Vagina (tissue), 2 donors: Measurements from ENCODE around the gene KRT84. TPM values are rescaled to one million over a fixed set of nuclear protein-coding genes. Genes with fewer than 3 reads are reported as not detected.

ENCODE experiments used
- DNase-seq, 2 donors: peaks; one replicate each; pipeline ENCODE4 v3.0.0-alpha.2; 2017; ENCODE audit errors: extremely low spot score in 2 of 2
- H3K27ac ChIP-seq: fragments of 200-600 bp; sonication (generic); one replicate; pipeline ENCODE4 v1.5.1; 2019
- H3K27me3 ChIP-seq: fragments of 200-600 bp; sonication (generic); one replicate; pipeline ENCODE4 v1.5.1; 2019
- H3K36me3 ChIP-seq, 2 donors: fragments of 200-600 bp; sonication (generic); one replicate each; pipeline ENCODE4 v1.5.1; 2017 to 2019
- H3K4me1 ChIP-seq: fragments of 200-600 bp; sonication (generic); one replicate; pipeline ENCODE4 v1.5.1; 2019
- H3K4me3 ChIP-seq, 2 donors: fragments of 200-600 bp; sonication (generic); 1 replicate in 1 of 2; 2 replicates in 1 of 2; pipeline ENCODE4 v1.5.1; 2016 to 2019
- H3K9me3 ChIP-seq: fragments of 200-600 bp; sonication (generic); one replicate; pipeline ENCODE4 v1.5.1; 2019
- CTCF ChIP-seq, 3 experiments: fragments of 450-650 bp in 2 of 3; fragments of 200-600 bp in 1 of 3; sonication (generic) in 1 of 3; IDR thresholded peaks; one replicate each; pipeline ENCODE4 v1.5.1; 2017 to 2019; ENCODE audit warnings: antibody characterized with exemption in 3 of 3, mild to moderate bottlenecking in 2 of 3, moderate library complexity in 2 of 3
- POLR2A ChIP-seq, 2 donors: fragments of 450-650 bp; IDR thresholded peaks; one replicate each; pipeline ENCODE4 v1.6.1; 2017; ENCODE audit warnings: antibody characterized with exemption in 2 of 2, mild to moderate bottlenecking in 2 of 2, moderate library complexity in 2 of 2
- POLR2AphosphoS5 ChIP-seq, 2 donors: sonication (generic); formaldehyde crosslinking; IDR thresholded peaks; one replicate each; pipeline ENCODE4 v1.9.0; 2017; ENCODE audit warnings: antibody characterized with exemption in 2 of 2, mild to moderate bottlenecking in 2 of 2, low read depth in 1 of 2; ENCODE audit not compliant: insufficient read depth in 1 of 2
- intact Hi-C: fragments of 100-400 bp; cut with DNase I; formaldehyde crosslinking; loops from one replicate; pipeline ENCODE4 v1.15.1; 2023
- total RNA-seq: library from RNA; depleted of rRNA; stranded (reverse); fragments of >200 nt; gene quantifications from one replicate; pipeline ENCODE4 v1.2.3, GENCODE V29; 2016

The KRT84 gene
- total RNA-seq, 1 donor from 2014 or later: not detected

GRCh38 chr12:52423661-52424500, 38.4 kb upstream of the KRT84 start:
- H3K27me3 ChIP-seq: no peaks in the 10 kb centered on the region
- peaks cover 13% of the 10 kb centered on the region for H3K4me1 ChIP-seq
- DNase-seq: no peak
- intact Hi-C loops: no loop called here
- no peaks in the 10 kb centered on the region for H3K9me3 ChIP-seq
- TF ChIP-seq CTCF (IDR thresholded peaks at IDR 0.05) (no peak), POLR2A (IDR thresholded peaks at IDR 0.05) (no peak), POLR2AphosphoS5 (IDR thresholded peaks at IDR 0.05; ENCODE audit: insufficient read depth in 1 of 2, low read depth in 1 of 2) (no peak)
- H3K4me3 ChIP-seq: no peak overlapping the region
- peak overlapping the region; percentile 21 for H3K27ac ChIP-seq
- H3K36me3 ChIP-seq: no peaks in the 10 kb centered on the region

- Histone ChIP-seq H3K27me3 (no peaks in the 10 kb centered on the region), H3K9me3 (no peaks in the 10 kb centered on the region), H3K4me3 (no peak overlapping the region), H3K36me3 (no peaks in the 10 kb centered on the region), H3K4me1 (peaks cover 13% of the 10 kb centered on the region), H3K27ac (peak overlapping the region; percentile 21)
- intact Hi-C loops: no loop called here
- TF ChIP-seq POLR2A (IDR thresholded peaks at IDR 0.05) (no peak), CTCF (IDR thresholded peaks at IDR 0.05) (no peak), POLR2AphosphoS5 (IDR thresholded peaks at IDR 0.05; ENCODE audit: insufficient read depth in 1 of 2, low read depth in 1 of 2) (no peak)
- DNase-seq: peak in 1 of 2 donors; percentile 94
These were observed 37.6 kb upstream of the KRT84 start for GRCh38 chr12:52423035-52423434.

GRCh38 chr12:52419656-52420055, 34.2 kb upstream of the KRT84 start:
- H3K4me3 ChIP-seq: no peak overlapping the region
- TF ChIP-seq CTCF (IDR thresholded peaks at IDR 0.05) (no peak), POLR2A (IDR thresholded peaks at IDR 0.05) (no peak), POLR2AphosphoS5 (IDR thresholded peaks at IDR 0.05; ENCODE audit: insufficient read depth in 1 of 2, low read depth in 1 of 2) (no peak)
- no peak overlapping the region for H3K27ac ChIP-seq
- no peak for DNase-seq
- intact Hi-C loops: no loop called here
- peaks cover 27% of the 10 kb centered on the region for H3K4me1 ChIP-seq
- no peaks in the 10 kb centered on the region for H3K9me3 ChIP-seq
- H3K36me3 ChIP-seq: no peaks in the 10 kb centered on the region
- H3K27me3 ChIP-seq: no peaks in the 10 kb centered on the region

GRCh38 chr12:52418576-52419110, 33.2 kb upstream of the KRT84 start:
- Histone ChIP-seq H3K27ac (no peak overlapping the region), H3K4me1 (peaks cover 21% of the 10 kb centered on the region), H3K36me3 (no peaks in the 10 kb centered on the region), H3K27me3 (no peaks in the 10 kb centered on the region), H3K9me3 (no peaks in the 10 kb centered on the region), H3K4me3 (no peak overlapping the region)
- intact Hi-C loops: no loop called here
- TF ChIP-seq POLR2A (IDR thresholded peaks at IDR 0.05): no peak
- no peak for TF ChIP-seq CTCF (IDR thresholded peaks at IDR 0.05)
- no peak for TF ChIP-seq POLR2AphosphoS5 (IDR thresholded peaks at IDR 0.05; ENCODE audit: insufficient read depth in 1 of 2, low read depth in 1 of 2)
- DNase-seq: no peak

- no peak for DNase-seq
- Histone ChIP-seq H3K27ac (peak overlapping the region; percentile 76), H3K4me1 (peaks cover 14% of the 10 kb centered on the region), H3K4me3 (no peak overlapping the region), H3K9me3 (no peaks in the 10 kb centered on the region), H3K36me3 (no peaks in the 10 kb centered on the region), H3K27me3 (no peaks in the 10 kb centered on the region)
- TF ChIP-seq POLR2AphosphoS5 (IDR thresholded peaks at IDR 0.05; ENCODE audit: insufficient read depth in 1 of 2, low read depth in 1 of 2) (no peak), POLR2A (IDR thresholded peaks at IDR 0.05) (no peak), CTCF (IDR thresholded peaks at IDR 0.05) (no peak)
- intact Hi-C loops: no loop called here
These were observed 32.3 kb upstream of the KRT84 start for GRCh38 chr12:52417740-52418139.
